ENCODE results near the gene TTLL12.
A peak's percentile ranks its signal among the peaks of the same experiment; 100 is the strongest.

TTLL12 gene

DNA sequence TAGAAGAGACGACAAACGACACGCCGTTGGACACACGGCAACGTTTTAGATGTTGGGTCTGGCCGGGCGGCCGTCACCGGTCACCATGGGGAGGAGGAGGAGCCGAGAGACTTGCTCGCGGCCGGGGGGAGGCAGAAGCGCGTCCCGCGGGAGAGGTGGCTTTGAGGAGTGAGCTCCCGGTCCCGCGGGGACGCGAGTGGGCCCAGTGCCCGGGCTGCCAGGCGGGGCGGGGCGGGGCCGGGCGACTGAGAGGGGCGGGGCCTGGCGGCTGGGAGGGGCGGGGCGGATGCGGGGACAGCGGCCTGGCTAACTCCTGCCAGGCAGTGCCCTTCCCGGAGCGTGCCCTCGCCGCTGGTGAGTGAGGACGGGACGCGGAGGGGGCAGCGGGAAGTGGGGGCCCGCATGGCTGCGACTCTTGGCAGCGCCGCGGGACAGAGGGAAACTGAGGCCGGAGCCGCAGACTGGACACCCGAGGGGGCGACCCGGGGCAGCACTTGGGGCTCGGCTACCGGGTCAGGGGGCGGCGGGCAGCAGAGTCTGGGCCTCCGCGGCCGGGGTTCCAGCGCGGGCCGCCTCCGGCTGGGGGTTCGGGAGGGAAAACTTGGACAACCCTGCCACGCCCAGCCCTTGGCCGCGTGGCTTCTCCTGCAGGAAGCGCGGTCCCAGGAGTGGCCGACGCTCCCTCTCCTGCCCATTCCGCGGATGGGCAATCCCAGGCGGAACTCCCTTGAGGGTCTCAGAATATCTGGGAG is 35.5 kb downstream of the TTLL12 start, which contains the start of gene TSPO:
Gene TSPO, plus strand, starts transcription at position 309 of the 752 bp plus-strand sequence. CDS start 7,680 bp downstream, outside the sequence.
- no peaks in the 10 kb centered on the region for H3K27me3 ChIP-seq (replicated peaks; ENCODE audit: insufficient read depth, low read length)
- H3F3A ChIP-seq (ENCODE audit: insufficient read depth, low read length), result peaks cover 8% of the 10 kb centered on the region
- H3K4me2 ChIP-seq (ENCODE audit: low read depth, low read length), result peak within 1 kb of the TSS; percentile 95
- H3K4me3 ChIP-seq (ENCODE audit: low read length), result peak within 1 kb of the TSS; percentile 76
- H4K20me1 ChIP-seq (ENCODE audit: insufficient read depth, low read length), result no peaks in the 10 kb centered on the region
- peaks cover 12% of the 10 kb centered on the region for H3K4me1 ChIP-seq (ENCODE audit: low read length)
- H3K79me2 ChIP-seq (ENCODE audit: low read length), result peaks cover 4% of the 10 kb centered on the region
- H3K9me3 ChIP-seq (replicated peaks; ENCODE audit: insufficient read depth, low read length), result no peaks in the 10 kb centered on the region
- TF ChIP-seq EZH2 (optimal IDR thresholded peaks at IDR 0.05; ENCODE audit: low read depth, low read length) (no peak), EZH2phosphoT487 (IDR thresholded peaks at IDR 0.05; ENCODE audit: low read length) (no peak)
- TF ChIP-seq, protein P1, sequence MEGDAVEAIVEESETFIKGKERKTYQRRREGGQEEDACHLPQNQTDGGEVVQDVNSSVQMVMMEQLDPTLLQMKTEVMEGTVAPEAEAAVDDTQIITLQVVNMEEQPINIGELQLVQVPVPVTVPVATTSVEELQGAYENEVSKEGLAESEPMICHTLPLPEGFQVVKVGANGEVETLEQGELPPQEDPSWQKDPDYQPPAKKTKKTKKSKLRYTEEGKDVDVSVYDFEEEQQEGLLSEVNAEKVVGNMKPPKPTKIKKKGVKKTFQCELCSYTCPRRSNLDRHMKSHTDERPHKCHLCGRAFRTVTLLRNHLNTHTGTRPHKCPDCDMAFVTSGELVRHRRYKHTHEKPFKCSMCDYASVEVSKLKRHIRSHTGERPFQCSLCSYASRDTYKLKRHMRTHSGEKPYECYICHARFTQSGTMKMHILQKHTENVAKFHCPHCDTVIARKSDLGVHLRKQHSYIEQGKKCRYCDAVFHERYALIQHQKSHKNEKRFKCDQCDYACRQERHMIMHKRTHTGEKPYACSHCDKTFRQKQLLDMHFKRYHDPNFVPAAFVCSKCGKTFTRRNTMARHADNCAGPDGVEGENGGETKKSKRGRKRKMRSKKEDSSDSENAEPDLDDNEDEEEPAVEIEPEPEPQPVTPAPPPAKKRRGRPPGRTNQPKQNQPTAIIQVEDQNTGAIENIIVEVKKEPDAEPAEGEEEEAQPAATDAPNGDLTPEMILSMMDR (IDR thresholded peaks at IDR 0.05; ENCODE audit: low read length), result no peak
- no peaks in the 10 kb centered on the region for H3K9me2 ChIP-seq (replicated peaks; ENCODE audit: insufficient read depth, low read length)
- H3K27ac ChIP-seq (ENCODE audit: low read length), result no peak within 1 kb of the TSS
- peak; percentile 21 for DNase-seq
- H2AFZ ChIP-seq (ENCODE audit: low read length), result peak within 1 kb of the TSS; percentile 71
- peak within 1 kb of the TSS; percentile 43 for H3K9ac ChIP-seq (ENCODE audit: low read length)
- no peaks in the 10 kb centered on the region for H3K36me3 ChIP-seq (replicated peaks; ENCODE audit: insufficient read depth, low read length)

DNA sequence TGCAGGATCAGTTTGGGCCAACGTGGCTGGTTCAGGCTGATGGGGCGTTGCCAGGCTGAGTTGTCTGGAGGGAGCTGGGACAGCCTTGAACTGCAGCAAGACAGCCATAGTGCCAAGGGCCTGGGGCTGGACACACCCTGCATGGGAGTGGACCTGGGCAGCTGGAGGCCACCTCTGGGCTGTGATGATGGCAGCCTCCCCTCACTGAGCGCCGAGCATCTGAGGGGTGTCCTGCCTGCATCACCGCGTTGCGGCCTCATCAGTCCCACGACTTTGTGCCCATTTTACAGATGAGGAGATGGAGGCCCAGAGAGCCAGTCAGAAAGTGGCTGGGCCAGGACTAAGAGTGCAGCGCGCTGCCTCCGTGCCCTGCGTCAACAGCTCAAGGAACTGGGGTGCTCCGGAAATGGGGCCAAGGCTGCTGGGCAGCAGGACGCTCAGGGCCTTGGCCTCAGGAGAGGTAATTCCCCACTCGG is 36.2 kb downstream of the TTLL12 start:
- no peaks in the 10 kb centered on the region for H3K36me3 ChIP-seq (replicated peaks; ENCODE audit: insufficient read depth, low read length)
- no peaks in the 10 kb centered on the region for H3K27me3 ChIP-seq (replicated peaks; ENCODE audit: insufficient read depth, low read length)
- H3K9me3 ChIP-seq (replicated peaks; ENCODE audit: insufficient read depth, low read length), result no peaks in the 10 kb centered on the region
- peaks cover 4% of the 10 kb centered on the region for H3K79me2 ChIP-seq (ENCODE audit: low read length)
- H3K4me1 ChIP-seq (ENCODE audit: low read length), result peaks cover 12% of the 10 kb centered on the region
- no peaks in the 10 kb centered on the region for H3K9me2 ChIP-seq (replicated peaks; ENCODE audit: insufficient read depth, low read length)
- peak overlapping the region; percentile 95 for H3K4me2 ChIP-seq (ENCODE audit: low read depth, low read length)
- no peaks in the 10 kb centered on the region for H4K20me1 ChIP-seq (ENCODE audit: insufficient read depth, low read length)
- H3K9ac ChIP-seq (ENCODE audit: low read length), result no peak overlapping the region
- TF ChIP-seq EZH2 (optimal IDR thresholded peaks at IDR 0.05; ENCODE audit: low read depth, low read length) (no peak), EZH2phosphoT487 (IDR thresholded peaks at IDR 0.05; ENCODE audit: low read length) (no peak)
- TF ChIP-seq, protein P1 (IDR thresholded peaks at IDR 0.05; ENCODE audit: low read length), result no peak
- peak overlapping the region; percentile 76 for H3K4me3 ChIP-seq (ENCODE audit: low read length)
- DNase-seq, result no peak
- no peak overlapping the region for H3K27ac ChIP-seq (ENCODE audit: low read length)
- H2AFZ ChIP-seq (ENCODE audit: low read length), result peak overlapping the region; percentile 69
- peaks cover 8% of the 10 kb centered on the region for H3F3A ChIP-seq (ENCODE audit: insufficient read depth, low read length)

DNA sequence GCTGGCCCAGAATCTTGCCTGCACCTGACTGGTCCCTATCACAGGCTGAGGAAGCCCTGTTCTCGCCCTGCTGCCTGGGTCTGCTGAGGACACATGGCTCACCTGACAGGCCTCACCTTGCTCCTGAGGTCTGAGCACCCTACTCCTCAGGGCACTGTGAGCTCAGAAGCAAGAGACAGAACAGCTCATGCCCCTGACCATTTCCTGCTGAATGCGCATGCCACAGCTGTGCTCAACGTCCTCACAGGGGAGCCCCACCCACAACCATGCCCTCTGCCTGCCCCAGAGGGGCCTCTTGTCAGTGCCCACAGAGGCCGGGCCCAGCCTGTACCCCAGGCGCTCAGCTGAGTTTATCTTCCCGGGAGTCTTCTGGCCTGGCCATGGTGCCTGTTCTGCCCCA is 38.4 kb downstream of the TTLL12 start:
- TF ChIP-seq, protein P1 (IDR thresholded peaks at IDR 0.05; ENCODE audit: low read length), result no peak
- TF ChIP-seq EZH2 (optimal IDR thresholded peaks at IDR 0.05; ENCODE audit: low read depth, low read length), result no peak
- TF ChIP-seq EZH2phosphoT487 (IDR thresholded peaks at IDR 0.05; ENCODE audit: low read length), result no peak
- Histone ChIP-seq H3K27ac (ENCODE audit: low read length) (peak overlapping the region; percentile 36; the same call in 1 of the 2 replicates), H4K20me1 (ENCODE audit: insufficient read depth, low read length) (no peaks in the 10 kb centered on the region), H3K27me3 (replicated peaks; ENCODE audit: insufficient read depth, low read length) (no peaks in the 10 kb centered on the region), H3K4me1 (ENCODE audit: low read length) (peaks cover 12% of the 10 kb centered on the region), H3K79me2 (ENCODE audit: low read length) (peaks cover 4% of the 10 kb centered on the region), H3K4me3 (ENCODE audit: low read length) (no peak overlapping the region), H3K9ac (ENCODE audit: low read length) (0 out of 2 replicates have a peak overlapping the region, but pooled peaks have one; percentile 1), H3K9me3 (replicated peaks; ENCODE audit: insufficient read depth, low read length) (no peaks in the 10 kb centered on the region), H3K4me2 (ENCODE audit: low read depth, low read length) (no peak overlapping the region), H2AFZ (ENCODE audit: low read length) (peak overlapping the region; percentile 47; the same call in 1 of the 2 replicates), H3K9me2 (replicated peaks; ENCODE audit: insufficient read depth, low read length) (no peaks in the 10 kb centered on the region), H3K36me3 (replicated peaks; ENCODE audit: insufficient read depth, low read length) (no peaks in the 10 kb centered on the region), H3F3A (ENCODE audit: insufficient read depth, low read length) (peaks cover 8% of the 10 kb centered on the region)
- DNase-seq, result peak; percentile 65
